ENCODE measurements around the gene SMURF1.

SMURF1 gene

DNA sequence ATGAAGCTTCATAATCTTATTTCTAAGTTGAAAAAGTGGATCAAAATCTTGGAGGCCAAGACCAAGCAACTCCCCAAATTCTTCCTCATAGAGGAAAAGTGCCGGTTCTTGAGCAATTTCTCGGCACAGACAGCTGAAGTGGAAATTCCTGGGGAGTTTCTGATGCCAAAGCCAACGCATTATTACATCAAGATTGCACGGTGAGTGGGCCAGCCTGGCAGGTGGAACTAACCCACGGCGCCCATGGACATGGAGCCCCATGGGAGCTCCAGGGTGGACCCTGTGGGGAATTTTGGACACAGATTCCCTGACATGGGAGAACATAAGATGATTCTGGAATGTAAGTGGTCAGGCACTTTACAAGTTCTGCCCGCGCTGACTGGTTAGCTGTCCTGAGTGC is 139.7 kb downstream of the SMURF1 start:
- DNase-seq (ENCODE audit: low spot score) = no peak

DNA sequence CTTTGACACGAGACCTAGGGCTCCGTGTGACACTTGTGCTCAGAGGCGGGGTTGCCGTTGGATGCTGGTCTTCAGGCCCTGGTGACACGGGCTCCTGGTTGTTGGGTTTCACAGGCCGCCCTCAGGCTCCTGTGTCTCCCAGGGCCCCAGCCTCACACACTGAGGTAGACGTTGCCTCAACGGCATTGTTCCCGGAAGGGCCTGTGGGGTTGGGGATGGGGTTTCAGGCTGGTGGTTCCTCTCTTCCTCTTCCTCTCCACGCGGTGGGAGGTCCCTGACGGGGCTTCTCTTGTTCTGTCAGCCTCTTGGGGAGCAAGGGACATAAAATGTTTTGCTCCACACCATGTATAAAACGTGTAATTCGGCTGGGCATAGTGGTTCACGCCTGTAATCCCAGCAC is 140.5 kb downstream of the SMURF1 start:
- DNase-seq (ENCODE audit: low spot score) = no peak

DNA sequence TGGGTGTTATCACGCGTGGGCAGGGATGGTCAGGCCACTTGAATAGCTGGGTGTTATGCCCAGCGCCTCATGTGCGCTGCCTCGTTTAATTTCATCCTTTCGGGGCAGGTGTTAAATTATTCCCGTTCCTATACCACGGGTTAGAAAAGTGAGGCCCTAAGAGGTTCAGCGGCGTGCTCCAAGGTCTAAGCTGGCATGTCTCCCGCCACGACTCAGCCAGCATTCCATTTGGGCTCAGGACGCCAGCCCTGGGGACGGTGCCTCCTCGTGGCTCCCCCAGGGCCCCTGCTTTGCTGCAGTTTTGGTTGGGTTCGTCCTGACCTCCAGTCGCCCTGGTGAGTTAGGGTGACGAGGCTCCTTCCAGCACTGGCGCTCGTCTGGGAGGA is 141.1 kb downstream of the SMURF1 start:
- DNase-seq (ENCODE audit: low spot score) = no peak

DNA sequence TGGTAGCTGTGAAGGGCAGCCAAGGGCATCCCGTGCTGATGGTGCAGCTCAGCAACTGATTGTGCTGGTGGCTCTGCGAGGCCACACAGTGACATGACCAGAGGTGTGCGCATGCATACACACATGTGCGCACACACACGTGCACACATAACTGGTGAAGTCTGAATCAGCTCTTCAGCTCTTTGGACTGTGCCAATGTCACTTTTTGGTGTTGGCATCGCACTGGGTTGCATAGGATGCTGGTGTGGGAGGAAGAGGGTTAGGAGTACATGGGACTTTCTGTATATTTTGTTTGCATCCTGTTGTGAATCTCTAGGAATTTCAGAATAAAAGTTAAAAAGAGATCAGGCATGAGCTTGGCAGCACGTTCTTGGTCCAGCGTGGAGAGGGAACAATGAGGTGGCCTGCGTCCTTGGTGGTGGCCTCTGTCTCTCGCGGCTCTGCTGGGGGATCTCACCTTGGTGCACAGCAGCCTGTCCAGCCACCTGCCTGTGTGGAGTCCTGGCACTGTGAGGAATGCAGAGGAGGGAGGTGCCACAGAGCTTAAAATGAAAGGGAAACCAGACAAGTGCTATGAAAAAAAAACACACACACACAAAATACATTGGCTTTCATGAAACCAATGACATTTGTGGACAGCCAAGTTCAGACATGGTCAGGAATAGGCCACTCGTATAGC is 141.6 kb downstream of the SMURF1 start:
- DNase-seq (ENCODE audit: low spot score) = no peak

DNA sequence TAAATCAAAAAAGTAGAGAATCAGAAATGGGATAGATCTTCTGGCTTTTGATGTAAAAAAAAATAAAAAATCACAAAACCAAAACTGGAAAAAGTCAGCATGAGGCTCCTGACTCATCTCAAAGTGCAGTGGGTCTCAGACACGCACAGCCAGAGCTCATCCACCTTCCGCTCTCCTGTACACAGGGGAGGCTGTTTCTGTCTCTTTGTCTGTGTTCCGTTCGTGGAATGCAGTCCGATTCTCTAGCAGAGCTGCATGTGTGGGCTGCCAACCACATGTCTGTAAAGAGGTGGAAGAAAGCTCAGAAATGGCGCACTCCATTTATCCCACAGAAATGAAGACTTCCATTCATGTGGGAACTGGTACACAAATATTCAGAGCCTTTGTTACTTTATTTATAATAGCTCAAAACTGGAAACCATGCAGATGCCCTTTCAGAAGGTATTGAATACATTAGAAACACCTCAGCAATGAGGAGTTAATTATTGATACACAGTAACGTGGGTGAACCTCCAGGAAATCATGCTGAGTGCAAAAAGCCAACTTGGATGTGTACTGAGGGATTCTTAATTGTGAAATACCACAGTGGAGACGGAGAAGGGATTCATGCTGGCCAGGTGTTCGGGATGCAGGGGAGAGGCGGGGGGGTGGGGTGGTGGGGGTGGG is 142.3 kb downstream of the SMURF1 start:
- no peak for DNase-seq (ENCODE audit: low spot score)

DNA sequence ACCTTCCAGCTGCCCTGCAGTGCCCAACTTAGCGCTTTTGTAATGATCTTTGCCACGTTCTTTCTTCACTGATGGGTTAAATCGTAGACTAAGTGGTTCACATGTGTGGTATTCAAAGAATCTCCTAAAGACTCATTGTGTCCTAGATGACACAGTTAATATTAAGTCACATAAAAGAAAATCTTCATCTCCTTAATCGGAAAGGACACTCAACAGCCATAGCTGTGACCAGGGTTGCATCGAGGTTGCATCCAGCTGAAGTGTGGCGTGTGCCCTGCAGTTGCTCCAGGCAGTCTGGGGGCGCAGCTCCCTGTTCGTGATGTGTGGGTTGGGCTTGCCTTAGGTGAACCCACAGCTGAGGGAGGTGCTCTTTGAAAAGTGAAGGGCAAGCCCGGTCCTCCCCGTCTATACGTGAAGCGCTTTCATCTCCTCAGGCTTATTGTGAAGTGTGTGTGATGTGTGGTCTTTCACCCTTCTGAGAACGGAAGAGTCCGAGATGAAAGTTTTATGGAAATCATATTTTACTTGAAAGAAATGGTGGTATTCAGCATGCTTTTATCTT is 142.9 kb downstream of the SMURF1 start:
- DNase-seq (ENCODE audit: low spot score) = no peak

DNA sequence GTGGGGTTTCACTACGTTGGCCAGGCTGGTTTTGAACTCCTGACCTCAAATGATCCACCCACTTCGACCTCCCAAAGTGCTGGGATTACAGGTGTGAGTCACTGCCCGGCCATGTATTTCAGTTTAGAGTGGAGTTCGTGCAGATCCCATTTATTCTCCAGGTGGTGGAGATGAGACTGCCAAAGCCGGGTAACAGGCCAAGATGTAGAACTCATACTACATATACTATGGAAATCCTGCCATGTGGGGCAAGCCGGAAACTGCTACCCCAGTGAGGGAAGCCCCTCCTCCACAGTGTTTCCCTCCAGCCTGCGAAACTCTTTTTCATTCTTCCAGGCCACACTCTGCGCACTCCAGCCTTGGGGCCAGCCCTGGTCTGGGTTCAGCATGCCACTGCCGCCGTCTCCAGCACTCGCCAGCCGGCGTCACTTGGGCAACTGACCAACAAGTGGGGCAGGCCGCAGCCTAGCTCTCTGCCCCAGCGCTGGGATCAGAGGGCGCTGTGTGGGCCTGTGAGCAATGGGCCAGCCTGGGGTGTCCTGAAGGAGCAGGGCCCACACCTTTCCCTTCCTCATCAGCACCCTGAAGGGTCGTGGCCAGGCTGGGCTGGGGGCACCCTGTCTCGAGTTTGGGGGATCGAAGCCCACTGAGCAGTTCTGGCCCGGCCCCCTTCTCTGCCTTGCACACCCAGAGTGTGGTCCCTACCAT is 143.6 kb downstream of the SMURF1 start:
- no peak for DNase-seq (ENCODE audit: low spot score)

DNA sequence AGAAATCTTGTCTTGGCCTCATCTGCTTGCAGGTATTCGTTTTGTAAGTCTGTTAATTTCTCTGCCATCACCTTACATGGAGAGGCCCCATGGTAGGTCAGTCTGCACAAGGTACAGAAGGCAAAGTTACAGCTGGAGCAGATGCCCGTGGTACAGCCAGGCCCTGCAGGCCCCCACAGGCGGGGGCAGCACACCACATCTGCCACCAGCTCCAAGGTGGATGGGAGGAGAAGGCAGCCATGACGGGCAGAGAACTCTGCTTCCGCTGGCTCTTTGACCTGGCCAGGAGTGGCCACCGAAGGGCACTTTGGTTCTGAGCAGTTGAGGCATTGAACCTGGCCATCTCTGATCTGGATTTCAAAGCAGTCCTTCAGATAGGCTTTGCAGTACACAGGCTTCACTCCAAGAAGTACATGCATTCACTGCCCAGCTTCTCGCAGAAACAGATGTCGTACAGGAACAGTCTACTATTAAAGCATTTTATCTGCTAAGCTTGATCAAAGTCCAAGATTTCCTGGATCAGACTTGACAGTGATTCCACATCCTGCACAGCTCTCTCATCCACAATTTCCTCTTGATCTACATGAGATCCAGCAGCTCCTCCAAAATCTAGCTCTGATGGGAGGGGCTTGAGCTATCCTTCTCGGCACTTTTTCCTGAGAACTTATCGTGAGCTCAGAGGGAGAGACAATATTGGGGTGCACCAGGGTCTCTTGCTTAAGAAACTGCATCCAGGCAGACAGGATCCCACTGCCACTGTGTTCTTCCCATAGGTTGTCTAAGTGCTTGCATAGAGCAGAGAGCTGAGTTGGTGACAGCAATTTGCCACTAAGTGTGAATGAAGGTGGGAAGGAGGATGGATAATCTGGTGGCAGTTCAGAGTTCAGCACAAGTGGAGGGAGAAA is 144.8 kb downstream of the SMURF1 start:
- no peak for DNase-seq (ENCODE audit: low spot score)

DNA sequence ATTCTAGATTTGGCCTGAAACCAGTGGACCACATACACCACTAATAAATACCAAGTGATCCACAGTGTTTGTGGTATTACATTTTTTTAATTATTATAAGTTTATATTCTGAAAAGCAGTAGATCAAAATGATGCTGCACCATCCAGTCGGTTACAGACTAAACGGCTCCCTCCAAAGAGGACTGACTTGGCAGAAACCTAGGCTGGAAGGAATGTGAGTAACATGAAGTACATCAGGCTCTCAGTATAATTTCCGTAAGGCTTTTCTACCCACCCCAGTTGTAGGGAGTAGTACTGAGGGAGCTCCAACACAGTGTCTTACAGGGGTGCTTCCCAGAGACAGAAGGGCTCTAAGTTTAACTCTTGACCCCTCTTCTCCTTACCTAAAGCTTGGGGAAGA is 146.1 kb downstream of the SMURF1 start:
- DNase-seq (ENCODE audit: low spot score) = no peak

DNA sequence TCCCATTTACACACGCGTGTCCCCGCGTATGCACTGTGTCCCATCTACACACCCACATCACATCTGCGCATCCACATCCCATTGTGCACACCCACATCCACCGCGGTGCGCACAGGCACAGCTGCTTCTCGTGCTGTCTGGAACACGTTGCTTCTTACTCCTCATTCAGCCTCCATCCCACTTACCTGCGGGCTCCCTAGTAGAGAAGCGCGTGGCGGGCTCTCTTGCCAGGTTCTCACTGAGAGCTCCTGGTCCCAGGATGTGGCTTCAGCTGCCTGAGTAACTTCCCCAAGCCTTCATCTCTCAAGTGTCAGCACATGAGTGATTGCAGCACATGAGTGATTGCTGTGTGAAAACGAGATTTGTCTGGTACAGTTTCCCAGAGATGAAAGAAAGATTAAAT is 147.8 kb downstream of the SMURF1 start:
- DNase-seq (ENCODE audit: low spot score) = no peak

DNA sequence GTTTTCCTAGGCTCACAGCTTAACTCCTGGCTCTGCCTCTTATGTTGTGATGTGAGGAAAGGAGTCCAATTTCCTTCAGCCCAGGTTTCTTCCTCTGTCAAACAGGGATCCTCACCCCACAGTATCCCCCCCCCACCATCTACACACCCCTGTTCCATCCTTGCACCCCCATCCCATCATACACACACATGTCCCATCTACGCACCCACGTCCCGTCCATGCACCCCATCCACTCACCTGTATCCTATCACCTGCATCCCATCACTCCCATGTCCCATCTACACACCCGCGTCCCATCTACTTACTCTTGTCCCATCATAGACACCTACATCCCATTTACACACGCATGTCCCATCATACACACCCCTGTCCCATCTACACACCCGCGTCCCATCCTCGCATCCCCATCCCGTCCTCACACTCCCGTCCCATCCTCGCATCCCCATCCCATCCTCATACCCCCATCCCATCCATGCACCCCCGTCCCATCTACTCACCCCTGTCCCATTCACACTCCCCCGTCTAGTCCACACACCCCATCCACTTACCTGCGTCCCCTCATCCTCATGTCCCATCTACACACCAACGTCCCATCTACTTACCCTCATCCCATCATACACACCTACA is 148.3 kb downstream of the SMURF1 start:
- DNase-seq (ENCODE audit: low spot score) = no peak

DNA sequence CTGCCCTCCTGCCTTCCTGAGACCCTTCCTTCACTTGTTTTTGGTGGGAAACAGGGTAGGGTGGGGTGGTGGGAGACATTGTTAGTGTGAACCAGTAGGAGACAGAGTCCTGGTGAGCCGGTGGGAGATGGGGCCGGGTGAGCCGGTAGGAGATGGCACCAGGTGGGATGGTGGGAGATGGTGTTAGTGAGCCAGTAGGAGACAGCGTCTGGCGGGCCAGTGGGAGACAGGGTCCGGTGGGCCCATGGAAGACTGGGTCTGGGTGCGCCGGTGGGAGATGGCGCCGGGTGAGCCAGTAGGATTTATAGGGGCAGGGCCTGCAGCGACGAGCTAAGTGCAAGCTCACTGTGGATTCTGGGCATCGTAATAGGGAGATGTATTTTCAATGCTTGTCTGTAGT is 148.8 kb downstream of the SMURF1 start:
- no peak for DNase-seq (ENCODE audit: low spot score)

DNA sequence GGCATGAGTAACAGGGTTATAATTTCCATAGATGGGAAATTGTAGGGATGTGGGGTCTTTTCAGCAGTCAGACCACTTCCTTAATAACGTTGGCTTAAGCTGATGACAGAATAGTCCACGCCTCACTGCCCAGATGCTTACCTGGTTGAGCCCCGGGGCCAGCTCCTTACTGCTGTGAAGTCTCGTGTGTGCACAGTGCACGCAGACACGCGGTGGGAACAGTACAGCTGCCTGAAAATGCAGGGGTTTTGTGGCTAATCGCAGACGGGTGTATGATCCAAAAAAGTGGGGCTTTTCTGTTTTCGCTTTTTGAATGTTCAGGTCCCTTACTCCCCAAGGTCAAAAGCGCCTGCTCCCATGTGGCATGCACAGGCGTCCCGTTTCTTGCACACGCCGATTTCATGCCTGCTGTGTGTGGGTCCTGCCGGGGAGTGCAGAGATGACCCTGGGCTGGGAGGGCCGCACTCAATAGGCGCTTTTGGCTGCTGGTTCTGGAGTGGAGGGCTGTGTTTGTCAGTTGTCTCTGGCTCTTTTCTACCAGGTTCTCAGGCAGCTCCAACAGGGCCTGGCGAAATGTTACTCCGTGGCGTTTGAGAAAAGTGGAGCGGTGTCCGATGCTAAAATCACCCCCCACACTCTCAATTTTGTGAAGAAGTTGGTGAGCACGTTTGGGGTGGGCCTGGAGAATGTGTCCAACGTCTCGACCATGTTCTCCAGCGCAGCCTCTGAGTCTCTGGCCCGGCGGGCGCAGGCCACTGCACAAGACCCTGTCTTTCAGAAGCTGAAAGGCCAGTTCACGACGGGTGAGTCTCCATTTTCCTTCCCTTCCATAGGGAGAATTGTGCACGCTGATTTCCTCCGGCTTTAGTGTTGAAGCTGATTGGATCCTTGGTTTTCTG is 149.6 kb downstream of the SMURF1 start:
- no peak for DNase-seq (ENCODE audit: low spot score)

DNA sequence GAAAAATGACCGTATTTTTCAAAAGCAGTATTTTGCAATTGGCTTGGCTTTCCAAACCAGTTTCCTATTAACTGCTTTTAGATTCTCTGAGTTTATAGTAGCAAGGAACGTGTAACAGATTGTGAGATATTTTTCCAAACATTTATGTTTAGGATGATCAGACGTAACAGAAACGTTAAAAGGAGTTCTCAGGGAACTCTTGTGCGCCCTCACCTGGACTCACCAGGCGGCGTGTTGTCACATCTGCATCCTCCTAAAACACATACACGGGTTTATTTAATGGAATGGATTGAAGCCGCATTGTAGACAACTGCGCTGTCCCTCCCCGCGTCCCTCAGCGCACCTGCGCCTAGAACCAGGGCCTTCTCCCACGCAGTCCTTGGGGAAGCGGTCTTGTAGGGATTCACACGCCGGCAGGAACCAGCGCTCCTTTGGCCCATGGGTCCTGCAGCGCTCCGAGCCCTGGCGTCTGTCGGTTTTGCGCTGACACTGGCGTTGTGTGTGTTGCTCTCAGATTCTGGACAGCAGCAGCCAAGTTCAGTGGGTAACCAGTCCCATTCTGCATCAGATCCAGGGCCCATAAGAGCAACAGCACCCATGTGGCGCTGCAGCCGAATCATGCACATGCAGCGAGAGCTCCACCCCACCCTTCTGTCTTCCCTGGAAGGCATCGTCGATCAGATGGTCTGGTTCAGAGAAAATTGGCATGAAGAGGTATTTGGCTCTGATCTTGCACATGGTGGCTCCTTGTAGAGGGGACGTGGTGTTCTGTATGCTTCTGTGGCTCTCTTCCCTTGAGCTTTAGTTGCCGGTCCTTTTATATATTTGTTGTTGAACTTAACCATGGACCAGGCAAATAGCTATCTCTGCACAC is 150.6 kb downstream of the SMURF1 start:
- no peak for DNase-seq (ENCODE audit: low spot score)

DNA sequence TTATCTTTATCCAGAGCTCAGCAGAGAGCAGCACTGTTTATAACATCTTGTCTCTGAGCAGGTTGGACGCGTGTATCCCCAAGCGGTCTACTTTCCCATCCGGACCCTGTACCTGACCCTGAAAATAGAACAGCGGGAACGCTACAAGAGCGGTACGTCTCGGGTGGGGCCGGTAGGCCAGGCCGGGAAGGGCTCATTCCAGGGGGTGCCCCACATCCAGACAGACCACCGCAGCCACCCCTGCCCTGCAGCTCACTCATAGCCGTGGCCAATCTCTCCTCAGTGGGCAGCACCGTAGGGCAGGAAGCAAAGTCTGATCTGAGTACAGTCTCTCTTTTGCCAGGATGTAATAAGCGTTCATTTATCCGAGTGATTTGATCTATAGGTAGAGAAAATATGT is 151.8 kb downstream of the SMURF1 start:
- DNase-seq (ENCODE audit: low spot score) = no peak

DNA sequence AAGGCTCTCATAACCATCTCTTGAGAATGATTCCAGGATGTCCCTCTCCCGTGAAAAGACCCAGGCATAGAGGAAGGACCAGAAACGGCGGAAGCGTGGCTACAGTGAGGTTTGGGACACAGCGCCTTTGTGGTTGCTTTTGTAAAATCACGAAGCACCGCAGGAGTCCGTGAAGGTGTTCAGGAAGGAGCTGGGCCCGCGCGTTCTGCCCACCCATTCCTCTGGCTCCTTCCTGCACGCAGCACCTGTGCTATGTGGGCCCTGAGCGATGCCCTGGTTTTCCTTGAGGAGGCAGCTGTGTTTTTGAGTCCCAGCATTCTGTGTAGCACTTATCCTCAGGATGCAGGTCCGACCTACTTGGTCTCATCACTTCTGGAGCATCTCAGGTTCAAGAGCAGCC is 152.8 kb downstream of the SMURF1 start:
- DNase-seq (ENCODE audit: low spot score) = no peak

DNA sequence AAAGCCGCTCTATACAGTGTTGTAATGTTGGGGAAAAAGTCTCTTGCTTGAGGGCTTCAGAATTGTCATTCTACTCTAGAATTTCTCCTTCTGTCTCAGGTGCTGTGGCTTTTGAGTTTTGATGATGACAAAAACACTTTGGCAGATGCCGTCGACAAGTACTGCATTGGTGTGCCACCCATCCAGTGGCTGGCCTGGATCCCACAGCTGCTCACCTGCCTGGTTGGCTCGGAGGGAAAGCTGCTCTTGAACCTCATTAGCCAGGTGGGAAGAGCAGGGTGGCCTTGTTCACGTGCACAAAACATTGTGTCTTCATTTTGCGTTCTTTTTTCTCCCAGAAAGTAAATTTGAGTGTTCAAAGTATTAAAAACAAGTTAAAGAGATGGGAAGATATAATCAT is 153.6 kb downstream of the SMURF1 start:
- no peak for DNase-seq (ENCODE audit: low spot score)

DNA sequence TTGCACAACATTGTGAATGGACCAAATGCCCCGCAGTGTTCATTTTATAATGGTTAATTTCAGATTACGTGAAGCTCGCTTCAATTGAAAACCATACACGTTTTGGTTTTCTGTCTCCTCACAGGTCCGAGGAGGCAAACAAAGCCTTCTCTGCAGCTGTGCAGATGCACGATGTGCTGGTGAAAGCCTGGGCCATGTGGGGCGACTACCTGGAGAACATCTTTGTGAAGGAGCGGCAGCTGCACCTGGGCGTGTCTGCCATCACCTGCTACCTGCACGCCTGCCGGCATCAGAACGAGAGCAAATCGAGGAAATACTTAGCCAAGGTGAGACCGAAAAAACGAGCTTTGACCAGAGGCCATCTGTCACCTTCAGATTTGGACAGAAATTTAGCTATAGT is 155.3 kb downstream of the SMURF1 start:
- no peak for DNase-seq (ENCODE audit: low spot score)

DNA sequence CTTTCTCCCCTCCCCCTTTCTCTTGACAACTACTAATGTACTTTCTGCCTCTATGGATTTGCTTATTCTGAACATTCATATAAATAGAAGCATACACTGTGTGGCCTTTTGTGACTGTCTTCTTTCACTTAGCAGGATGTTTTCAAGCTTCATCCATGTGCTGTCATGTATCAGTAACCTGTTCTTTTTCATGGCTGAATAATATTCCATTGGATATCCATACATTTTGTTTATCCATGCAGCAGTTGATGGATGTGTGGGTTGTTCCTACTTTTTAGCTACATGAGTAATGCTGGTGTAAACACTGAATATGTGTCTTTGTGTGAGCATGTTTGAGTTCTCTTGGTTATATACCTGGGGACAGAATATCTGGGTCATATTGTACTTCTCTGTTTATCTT is 158.0 kb downstream of the SMURF1 start:
- DNase-seq (ENCODE audit: low spot score) = no peak

DNA sequence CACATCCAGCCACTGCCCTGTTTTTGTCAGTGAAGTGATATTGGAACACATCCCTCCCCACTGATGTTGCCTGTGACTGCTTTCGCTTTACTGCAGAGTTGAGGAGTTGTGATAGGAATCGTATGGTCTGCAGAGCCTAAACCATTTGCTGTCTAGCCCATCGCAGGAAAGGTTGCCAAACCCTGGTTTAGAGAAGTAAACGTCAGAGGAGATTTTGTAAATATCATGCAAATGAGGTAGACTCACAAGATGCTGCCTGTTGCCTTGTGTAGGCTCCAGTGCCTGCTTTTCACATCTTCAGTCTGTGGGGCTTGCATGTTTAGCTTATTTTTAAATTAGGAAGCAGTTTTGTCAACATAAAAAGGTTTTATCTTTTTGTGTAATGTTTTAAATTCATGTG is 158.5 kb downstream of the SMURF1 start:
- DNase-seq (ENCODE audit: low spot score) = no peak
